Liver (tissue), 9 donors: Measurements from ENCODE around the gene C7. TPM values are rescaled to one million over a fixed set of nuclear protein-coding genes. Genes with fewer than 3 reads are reported as not detected.

Experiments used
- DNase-seq: peaks from one replicate; pipeline ENCODE4 v3.0.0-alpha.2; 2017; ENCODE audit warnings: low spot score
- H3K27ac ChIP-seq, 2 donors: one replicate each; pipeline ENCODE4 v1.7.0; 2013; ENCODE audit warnings: inconsistent platforms in 2 of 2, low read length in 2 of 2, control low read depth in 1 of 2, low read depth in 1 of 2, mild to moderate bottlenecking in 1 of 2
- H3K27me3 ChIP-seq, 4 donors: one replicate each; pipeline versions ENCODE4 v1.6.1 to v1.7.0; 2013; ENCODE audit warnings: low read length in 3 of 4, inconsistent platforms in 1 of 4, mild to moderate bottlenecking in 1 of 4, moderate library complexity in 1 of 4; ENCODE audit not compliant: control insufficient read depth in 4 of 4, insufficient read depth in 4 of 4
- H3K36me3 ChIP-seq, 4 donors: one replicate each; pipeline versions ENCODE4 v1.6.1 to v1.7.0; 2013; ENCODE audit warnings: low read length in 3 of 4, mild to moderate bottlenecking in 3 of 4, low read depth in 1 of 4, moderate library complexity in 1 of 4; ENCODE audit not compliant: control insufficient read depth in 4 of 4, insufficient read depth in 3 of 4
- H3K4me1 ChIP-seq, 4 donors: one replicate each; pipeline versions ENCODE4 v1.6.1 to v1.7.0; 2013; ENCODE audit warnings: low read length in 3 of 4, mild to moderate bottlenecking in 3 of 4, moderate library complexity in 1 of 4; ENCODE audit not compliant: control insufficient read depth in 4 of 4, insufficient read depth in 4 of 4
- H3K4me3 ChIP-seq, 3 donors: one replicate each; pipeline versions ENCODE4 v1.6.1 to v1.7.0; 2013; ENCODE audit warnings: low read length in 3 of 3, control low read depth in 1 of 3, low read depth in 1 of 3, mild to moderate bottlenecking in 1 of 3
- H3K9ac ChIP-seq, 2 donors: one replicate each; pipeline ENCODE4 v1.7.0; 2013; ENCODE audit warnings: low read length in 2 of 2, mild to moderate bottlenecking in 2 of 2, moderate library complexity in 2 of 2, control low read depth in 1 of 2, low read depth in 1 of 2
- H3K9me3 ChIP-seq, 4 donors: one replicate each; pipeline versions ENCODE4 v1.6.1 to v1.7.0; 2013; ENCODE audit warnings: low read length in 3 of 4; ENCODE audit not compliant: control insufficient read depth in 4 of 4
- EGR1 ChIP-seq, 2 donors: IDR thresholded peaks; 2 replicates each; pipeline ENCODE4 v1.6.1; 2016 to 2018; ENCODE audit warnings: antibody characterized with exemption in 2 of 2, low read depth in 2 of 2
- FOXA1 ChIP-seq: IDR thresholded peaks from 2 replicates; pipeline ENCODE4 v1.6.1; 2016; ENCODE audit warnings: antibody characterized with exemption
- FOXA2 ChIP-seq: IDR thresholded peaks from 2 replicates; pipeline ENCODE4 v1.6.1; 2016; ENCODE audit warnings: antibody characterized with exemption
- GABPA ChIP-seq, 2 donors: IDR thresholded peaks in 1 of 2; conservative IDR thresholded peaks in 1 of 2; 2 replicates each; pipeline ENCODE4 v1.6.1; 2016; ENCODE audit warnings: antibody characterized with exemption in 2 of 2, mild to moderate bottlenecking in 1 of 2, moderate library complexity in 1 of 2
- HNF4A ChIP-seq, 2 donors: conservative IDR thresholded peaks; 2 replicates each; pipeline ENCODE4 v1.6.1; 2016; ENCODE audit warnings: antibody characterized with exemption in 2 of 2, mild to moderate bottlenecking in 2 of 2
- HNF4G ChIP-seq: IDR thresholded peaks from 2 replicates; pipeline ENCODE4 v1.6.1; 2016; ENCODE audit warnings: antibody characterized with exemption
- JUND ChIP-seq, 2 donors: IDR thresholded peaks; 2 replicates each; pipeline ENCODE4 v1.6.1; 2016; ENCODE audit warnings: antibody characterized with exemption in 2 of 2
- NR2F2 ChIP-seq: IDR thresholded peaks from 2 replicates; pipeline ENCODE4 v1.6.1; 2016; ENCODE audit warnings: antibody characterized with exemption
- RAD21 ChIP-seq, 2 donors: IDR thresholded peaks; 2 replicates each; pipeline ENCODE4 v1.6.1; 2016; ENCODE audit warnings: antibody characterized with exemption in 2 of 2, mild to moderate bottlenecking in 2 of 2
- RXRA ChIP-seq, 2 donors: IDR thresholded peaks; 2 replicates each; pipeline ENCODE4 v1.6.1; 2017 to 2018; ENCODE audit warnings: antibody characterized with exemption in 2 of 2, mild to moderate bottlenecking in 1 of 2
- SP1 ChIP-seq: IDR thresholded peaks from 2 replicates; pipeline ENCODE4 v1.6.1; 2018; ENCODE audit warnings: antibody characterized with exemption, mild to moderate bottlenecking
- TAF1 ChIP-seq: conservative IDR thresholded peaks from 2 replicates; pipeline ENCODE4 v1.6.1; 2016; ENCODE audit warnings: antibody characterized with exemption, mild to moderate bottlenecking
- YY1 ChIP-seq: IDR thresholded peaks from 2 replicates; pipeline ENCODE4 v1.6.1; 2016; ENCODE audit warnings: antibody characterized with exemption, mild to moderate bottlenecking
- WGBS: extraction: QIAGEN DNeasy Blood & Tissue Kit; methylation state at CpG from one replicate; pipeline ENCODE4 v1.1.7; 2013; 5-methylcytosine and 5-hydroxymethylcytosine counted together
- polyA plus RNA-seq, 2 donors: library from polyadenylated mRNA; stranded (reverse) in 1 of 2; unstranded in 1 of 2; fragments of 200-250 nt in 1 of 2; fragments of >200 nt in 1 of 2; fragmentation: Nextera tagmentation in 1 of 2; extraction: Ambion mirVana in 1 of 2; gene quantifications; one replicate each; pipeline versions ENCODE4 v1.2.1 to v1.2.3, GENCODE V29; 2013 to 2015
- total RNA-seq, 2 donors: library from RNA; depleted of rRNA; stranded (reverse); fragments of >200 nt; gene quantifications; one replicate each; pipeline ENCODE4 v1.2.3, GENCODE V29; 2014
- TF ChIP-seq, protein P1 (sequence below): IDR thresholded peaks from 2 replicates; pipeline ENCODE4 v1.6.1; 2016; ENCODE audit warnings: antibody characterized with exemption
- TF ChIP-seq, protein P2 (sequence below): IDR thresholded peaks from 2 replicates; pipeline ENCODE4 v1.6.1; 2016; ENCODE audit warnings: antibody characterized with exemption, mild to moderate bottlenecking
- TF ChIP-seq, protein P3 (sequence below): fragments of 150-350 bp; IDR thresholded peaks from 2 replicates; pipeline ENCODE4 v1.5.1; 2017; ENCODE audit warnings: improper control_type of control experiment, low read depth, low read length; ENCODE audit not compliant: missing input control
- TF ChIP-seq, protein P4 (sequence below): IDR thresholded peaks from 2 replicates; pipeline ENCODE4 v1.6.1; 2016; ENCODE audit warnings: antibody characterized with exemption
- TF ChIP-seq, protein P5 (sequence below): IDR thresholded peaks from 2 replicates; pipeline ENCODE4 v1.6.1; 2016; ENCODE audit warnings: antibody characterized with exemption
- donor health status: healthy.
- donor health status: healthy.
- donor health status: healthy.
- donor health status: healthy.
- donor health status: healthy.

The C7 gene
- total and polyA plus RNA-seq, 4 donors = 25.5 to 268 (median 110) TPM

DNA sequence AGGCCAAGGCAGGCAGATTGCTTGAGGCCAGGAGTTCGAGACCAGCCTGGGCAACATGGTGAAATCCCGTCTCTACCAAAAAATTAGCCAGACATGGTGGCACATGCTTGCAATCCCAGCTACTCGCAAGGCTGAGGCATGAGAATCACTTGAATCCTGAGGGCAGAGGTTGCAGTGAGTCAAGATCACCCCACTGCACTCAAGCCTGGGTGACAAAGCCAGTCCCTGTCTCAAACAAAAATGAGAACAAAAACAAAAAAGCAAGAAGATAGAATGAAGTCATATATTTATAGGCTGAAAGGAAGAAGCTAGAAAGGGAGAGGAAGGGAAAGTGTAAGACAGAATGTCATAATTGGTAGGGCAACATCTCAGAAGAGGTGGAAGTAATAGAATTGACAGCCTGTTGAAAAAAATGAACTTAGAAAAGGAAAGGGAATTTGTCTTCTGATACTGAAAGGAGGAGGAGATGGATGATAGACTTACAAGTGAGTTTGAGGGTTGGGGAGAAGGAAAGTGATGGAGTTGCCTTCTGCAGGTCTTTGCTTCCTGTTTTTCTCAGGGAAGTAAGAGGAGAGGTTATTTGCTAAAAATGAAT is 35.9 kb upstream of the C7 start:
- Histone ChIP-seq H3K27me3 (no peaks in the 10 kb centered on the region), H3K36me3 (no peaks in the 10 kb centered on the region), H3K4me3 (no peak overlapping the region), H3K9ac (no peak overlapping the region), H3K27ac (no peak overlapping the region), H3K4me1 (no peaks in the 10 kb centered on the region), H3K9me3 (no peaks in the 10 kb centered on the region)
- DNase-seq = no peak
- TF ChIP-seq, protein P1, sequence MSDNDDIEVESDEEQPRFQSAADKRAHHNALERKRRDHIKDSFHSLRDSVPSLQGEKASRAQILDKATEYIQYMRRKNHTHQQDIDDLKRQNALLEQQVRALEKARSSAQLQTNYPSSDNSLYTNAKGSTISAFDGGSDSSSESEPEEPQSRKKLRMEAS = no peak
- TF ChIP-seq HNF4G (no peak), TAF1 (no peak), NR2F2 (no peak), EGR1 (IDR thresholded peaks at IDR 0.05; ENCODE audit: low read depth in 2 of 2) (no peak), YY1 (no peak), RXRA (IDR thresholded peaks at IDR 0.05) (no peak), FOXA2 (no peak), RAD21 (IDR thresholded peaks at IDR 0.05) (no peak), SP1 (no peak), JUND (IDR thresholded peaks at IDR 0.05) (no peak), HNF4A (conservative IDR thresholded peaks at IDR 0.05) (no peak), GABPA (IDR thresholded peaks at IDR 0.05 in 1 of 2, conservative IDR thresholded peaks at IDR 0.05 in 1 of 2) (no peak), FOXA1 (no peak)
- TF ChIP-seq, protein P2, sequence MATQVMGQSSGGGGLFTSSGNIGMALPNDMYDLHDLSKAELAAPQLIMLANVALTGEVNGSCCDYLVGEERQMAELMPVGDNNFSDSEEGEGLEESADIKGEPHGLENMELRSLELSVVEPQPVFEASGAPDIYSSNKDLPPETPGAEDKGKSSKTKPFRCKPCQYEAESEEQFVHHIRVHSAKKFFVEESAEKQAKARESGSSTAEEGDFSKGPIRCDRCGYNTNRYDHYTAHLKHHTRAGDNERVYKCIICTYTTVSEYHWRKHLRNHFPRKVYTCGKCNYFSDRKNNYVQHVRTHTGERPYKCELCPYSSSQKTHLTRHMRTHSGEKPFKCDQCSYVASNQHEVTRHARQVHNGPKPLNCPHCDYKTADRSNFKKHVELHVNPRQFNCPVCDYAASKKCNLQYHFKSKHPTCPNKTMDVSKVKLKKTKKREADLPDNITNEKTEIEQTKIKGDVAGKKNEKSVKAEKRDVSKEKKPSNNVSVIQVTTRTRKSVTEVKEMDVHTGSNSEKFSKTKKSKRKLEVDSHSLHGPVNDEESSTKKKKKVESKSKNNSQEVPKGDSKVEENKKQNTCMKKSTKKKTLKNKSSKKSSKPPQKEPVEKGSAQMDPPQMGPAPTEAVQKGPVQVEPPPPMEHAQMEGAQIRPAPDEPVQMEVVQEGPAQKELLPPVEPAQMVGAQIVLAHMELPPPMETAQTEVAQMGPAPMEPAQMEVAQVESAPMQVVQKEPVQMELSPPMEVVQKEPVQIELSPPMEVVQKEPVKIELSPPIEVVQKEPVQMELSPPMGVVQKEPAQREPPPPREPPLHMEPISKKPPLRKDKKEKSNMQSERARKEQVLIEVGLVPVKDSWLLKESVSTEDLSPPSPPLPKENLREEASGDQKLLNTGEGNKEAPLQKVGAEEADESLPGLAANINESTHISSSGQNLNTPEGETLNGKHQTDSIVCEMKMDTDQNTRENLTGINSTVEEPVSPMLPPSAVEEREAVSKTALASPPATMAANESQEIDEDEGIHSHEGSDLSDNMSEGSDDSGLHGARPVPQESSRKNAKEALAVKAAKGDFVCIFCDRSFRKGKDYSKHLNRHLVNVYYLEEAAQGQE = no peak
- TF ChIP-seq, protein P3, sequence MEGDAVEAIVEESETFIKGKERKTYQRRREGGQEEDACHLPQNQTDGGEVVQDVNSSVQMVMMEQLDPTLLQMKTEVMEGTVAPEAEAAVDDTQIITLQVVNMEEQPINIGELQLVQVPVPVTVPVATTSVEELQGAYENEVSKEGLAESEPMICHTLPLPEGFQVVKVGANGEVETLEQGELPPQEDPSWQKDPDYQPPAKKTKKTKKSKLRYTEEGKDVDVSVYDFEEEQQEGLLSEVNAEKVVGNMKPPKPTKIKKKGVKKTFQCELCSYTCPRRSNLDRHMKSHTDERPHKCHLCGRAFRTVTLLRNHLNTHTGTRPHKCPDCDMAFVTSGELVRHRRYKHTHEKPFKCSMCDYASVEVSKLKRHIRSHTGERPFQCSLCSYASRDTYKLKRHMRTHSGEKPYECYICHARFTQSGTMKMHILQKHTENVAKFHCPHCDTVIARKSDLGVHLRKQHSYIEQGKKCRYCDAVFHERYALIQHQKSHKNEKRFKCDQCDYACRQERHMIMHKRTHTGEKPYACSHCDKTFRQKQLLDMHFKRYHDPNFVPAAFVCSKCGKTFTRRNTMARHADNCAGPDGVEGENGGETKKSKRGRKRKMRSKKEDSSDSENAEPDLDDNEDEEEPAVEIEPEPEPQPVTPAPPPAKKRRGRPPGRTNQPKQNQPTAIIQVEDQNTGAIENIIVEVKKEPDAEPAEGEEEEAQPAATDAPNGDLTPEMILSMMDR = no peak
- TF ChIP-seq, protein P4, sequence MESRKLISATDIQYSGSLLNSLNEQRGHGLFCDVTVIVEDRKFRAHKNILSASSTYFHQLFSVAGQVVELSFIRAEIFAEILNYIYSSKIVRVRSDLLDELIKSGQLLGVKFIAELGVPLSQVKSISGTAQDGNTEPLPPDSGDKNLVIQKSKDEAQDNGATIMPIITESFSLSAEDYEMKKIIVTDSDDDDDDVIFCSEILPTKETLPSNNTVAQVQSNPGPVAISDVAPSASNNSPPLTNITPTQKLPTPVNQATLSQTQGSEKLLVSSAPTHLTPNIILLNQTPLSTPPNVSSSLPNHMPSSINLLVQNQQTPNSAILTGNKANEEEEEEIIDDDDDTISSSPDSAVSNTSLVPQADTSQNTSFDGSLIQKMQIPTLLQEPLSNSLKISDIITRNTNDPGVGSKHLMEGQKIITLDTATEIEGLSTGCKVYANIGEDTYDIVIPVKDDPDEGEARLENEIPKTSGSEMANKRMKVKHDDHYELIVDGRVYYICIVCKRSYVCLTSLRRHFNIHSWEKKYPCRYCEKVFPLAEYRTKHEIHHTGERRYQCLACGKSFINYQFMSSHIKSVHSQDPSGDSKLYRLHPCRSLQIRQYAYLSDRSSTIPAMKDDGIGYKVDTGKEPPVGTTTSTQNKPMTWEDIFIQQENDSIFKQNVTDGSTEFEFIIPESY = no peak
- TF ChIP-seq, protein P5, sequence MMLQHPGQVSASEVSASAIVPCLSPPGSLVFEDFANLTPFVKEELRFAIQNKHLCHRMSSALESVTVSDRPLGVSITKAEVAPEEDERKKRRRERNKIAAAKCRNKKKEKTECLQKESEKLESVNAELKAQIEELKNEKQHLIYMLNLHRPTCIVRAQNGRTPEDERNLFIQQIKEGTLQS = no peak
- WGBS = 91% methylated on average over 3 of the region's 3 CpGs
